WTC11 (cell line): ENCODE measurements around the gene CDC25A. TPM values are rescaled to one million over a fixed set of nuclear protein-coding genes. Genes with fewer than 3 reads are reported as not detected.

Experiments used
- ATAC-seq: fragments of 200-7000 bp; cut with Tn5 transposase; 2 replicates; pipeline ENCODE4 v1.10.0; 2021; ENCODE audit warnings: mild to moderate bottlenecking, moderate library complexity
- CTCF ChIA-PET: fragments of 300-600 bp; sonication (Branson Sonifier 250); formaldehyde crosslinking; loops from one replicate; lab custom pipeline; 2021; ENCODE audit warnings: antibody characterized with exemption; lab: Charles Lee
- POLR2A ChIA-PET: fragments of 350-600 bp; sonication (Branson Sonifier 250); formaldehyde crosslinking; loops from one replicate; lab custom pipeline; 2021; ENCODE audit warnings: antibody characterized with exemption; lab: Charles Lee
- DNase-seq: peaks from one replicate; pipeline ENCODE4 v3.0.0; 2021; ENCODE audit warnings: low spot score
- H3K27ac Mint-ChIP-seq: 2 replicates; pipeline ENCODE4 v1.8.0; 2021; ENCODE audit warnings: mixed read lengths
- H3K27me3 Mint-ChIP-seq: 2 replicates; pipeline ENCODE4 v1.8.0; 2021; ENCODE audit warnings: low read depth, mild to moderate bottlenecking, moderate library complexity, mixed read lengths
- H3K36me3 Mint-ChIP-seq: 2 replicates; pipeline ENCODE4 v1.8.0; 2021; ENCODE audit warnings: mixed read lengths
- H3K4me1 Mint-ChIP-seq: 2 replicates; pipeline ENCODE4 v1.8.0; 2022; ENCODE audit warnings: mixed read lengths
- H3K4me3 Mint-ChIP-seq: 2 replicates; pipeline ENCODE4 v1.8.0; 2021; ENCODE audit warnings: mild to moderate bottlenecking, moderate library complexity, mixed read lengths
- H3K9me3 Mint-ChIP-seq: 2 replicates; pipeline ENCODE4 v1.8.0; 2021; ENCODE audit warnings: mixed read lengths
- CDX4 ChIP-seq: fragments of 250-450 bp; sonication (Bioruptor Pico); IDR thresholded peaks from 2 replicates; pipeline ENCODE4 v1.9.0; 2021; ENCODE audit warnings: moderate library complexity, mild to moderate bottlenecking, inconsistent platforms, borderline replicate concordance
- GRHL2 ChIP-seq: fragments of 250-450 bp; sonication (Bioruptor Pico); IDR thresholded peaks from 2 replicates; pipeline ENCODE4 v1.8.0; 2022; ENCODE audit warnings: mild to moderate bottlenecking, moderate library complexity; ENCODE audit not compliant: insufficient replicate concordance, severe bottlenecking
- NR1H2 ChIP-seq: sonication (generic); formaldehyde crosslinking; IDR thresholded peaks from 2 replicates; pipeline ENCODE4 v1.9.0; 2021; ENCODE audit warnings: mild to moderate bottlenecking, moderate library complexity, missing genetic modification reagents
- RELA ChIP-seq: sonication (generic); formaldehyde crosslinking; IDR thresholded peaks from 2 replicates; pipeline ENCODE4 v1.8.1; 2022; ENCODE audit warnings: missing genetic modification reagents, mild to moderate bottlenecking, borderline replicate concordance
- SP1 ChIP-seq: sonication (generic); formaldehyde crosslinking; conservative IDR thresholded peaks from 2 replicates; pipeline ENCODE4 v1.8.1; 2022; ENCODE audit warnings: missing genetic modification reagents
- TCF7 ChIP-seq: sonication (generic); formaldehyde crosslinking; IDR thresholded peaks from 2 replicates; pipeline ENCODE4 v1.8.0; 2022; ENCODE audit warnings: mild to moderate bottlenecking, low read depth, missing genetic modification reagents, moderate library complexity
- ZNF532 ChIP-seq: fragments of 250-450 bp; sonication (Bioruptor Pico); IDR thresholded peaks from 2 replicates; pipeline ENCODE4 v1.9.0; 2021; ENCODE audit warnings: mild to moderate bottlenecking, borderline replicate concordance
- total RNA-seq: library from RNA; stranded (reverse); gene quantifications from 3 replicates; pipeline ENCODE4 v1.2.3, GENCODE V29; 2021
- TF ChIP-seq, protein P1 (sequence below): sonication (generic); formaldehyde crosslinking; IDR thresholded peaks from 2 replicates; pipeline ENCODE4 v1.8.0; 2022; ENCODE audit warnings: missing genetic modification reagents
- TF ChIP-seq, protein P2 (sequence below): sonication (generic); formaldehyde crosslinking; IDR thresholded peaks from 2 replicates; pipeline ENCODE4 v1.8.1; 2022; ENCODE audit warnings: missing genetic modification reagents, borderline replicate concordance

The CDC25A gene
- total RNA-seq, 1 experiment from 2014 or later = 57.6 TPM

DNA sequence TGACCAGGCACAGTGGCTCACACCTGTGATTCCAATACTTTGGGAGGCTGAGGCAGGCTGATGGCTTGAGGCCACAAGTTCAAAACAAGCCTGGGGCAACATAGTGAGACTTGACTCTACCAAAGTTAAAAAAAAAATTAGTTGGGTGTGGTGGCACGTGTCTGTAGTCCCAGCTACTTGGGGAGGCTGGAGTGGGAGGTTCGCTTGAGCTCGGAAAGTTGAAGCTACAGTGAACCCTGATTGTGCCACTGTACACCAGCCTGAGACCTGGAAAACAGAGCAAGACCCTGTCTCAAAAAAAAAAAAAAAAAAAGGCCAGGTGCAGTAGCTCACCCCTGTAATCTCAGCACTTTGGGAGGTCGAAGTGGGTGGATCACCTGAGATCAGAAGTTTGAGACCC lies 3.1 kb downstream of the CDC25A start (continued):
- TF ChIP-seq ZNF532 (CRISPR knock-in tag) = no peak
- TF ChIP-seq, protein P1, sequence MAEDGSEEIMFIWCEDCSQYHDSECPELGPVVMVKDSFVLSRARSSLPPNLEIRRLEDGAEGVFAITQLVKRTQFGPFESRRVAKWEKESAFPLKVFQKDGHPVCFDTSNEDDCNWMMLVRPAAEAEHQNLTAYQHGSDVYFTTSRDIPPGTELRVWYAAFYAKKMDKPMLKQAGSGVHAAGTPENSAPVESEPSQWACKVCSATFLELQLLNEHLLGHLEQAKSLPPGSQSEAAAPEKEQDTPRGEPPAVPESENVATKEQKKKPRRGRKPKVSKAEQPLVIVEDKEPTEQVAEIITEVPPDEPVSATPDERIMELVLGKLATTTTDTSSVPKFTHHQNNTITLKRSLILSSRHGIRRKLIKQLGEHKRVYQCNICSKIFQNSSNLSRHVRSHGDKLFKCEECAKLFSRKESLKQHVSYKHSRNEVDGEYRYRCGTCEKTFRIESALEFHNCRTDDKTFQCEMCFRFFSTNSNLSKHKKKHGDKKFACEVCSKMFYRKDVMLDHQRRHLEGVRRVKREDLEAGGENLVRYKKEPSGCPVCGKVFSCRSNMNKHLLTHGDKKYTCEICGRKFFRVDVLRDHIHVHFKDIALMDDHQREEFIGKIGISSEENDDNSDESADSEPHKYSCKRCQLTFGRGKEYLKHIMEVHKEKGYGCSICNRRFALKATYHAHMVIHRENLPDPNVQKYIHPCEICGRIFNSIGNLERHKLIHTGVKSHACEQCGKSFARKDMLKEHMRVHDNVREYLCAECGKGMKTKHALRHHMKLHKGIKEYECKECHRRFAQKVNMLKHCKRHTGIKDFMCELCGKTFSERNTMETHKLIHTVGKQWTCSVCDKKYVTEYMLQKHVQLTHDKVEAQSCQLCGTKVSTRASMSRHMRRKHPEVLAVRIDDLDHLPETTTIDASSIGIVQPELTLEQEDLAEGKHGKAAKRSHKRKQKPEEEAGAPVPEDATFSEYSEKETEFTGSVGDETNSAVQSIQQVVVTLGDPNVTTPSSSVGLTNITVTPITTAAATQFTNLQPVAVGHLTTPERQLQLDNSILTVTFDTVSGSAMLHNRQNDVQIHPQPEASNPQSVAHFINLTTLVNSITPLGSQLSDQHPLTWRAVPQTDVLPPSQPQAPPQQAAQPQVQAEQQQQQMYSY = no peak
- TF ChIP-seq, all 79 proteins: peak for 0

- Mint-ChIP-seq H3K36me3 (peaks cover 75% of the 10 kb centered on the region), H3K27ac (no peak overlapping the region), H3K27me3 (no peaks in the 10 kb centered on the region), H3K9me3 (no peaks in the 10 kb centered on the region), H3K4me1 (peaks cover 20% of the 10 kb centered on the region), H3K4me3 (no peak overlapping the region)
- DNase-seq (no peak), ATAC-seq (no peak)
- CTCF ChIA-PET = interaction anchor here (2.0 kb wide), 1 partner anchor 10 kb away, joined by 7 read pairs; no protein-coding TSS in a partner anchor
- TF ChIP-seq NR1H2 (CRISPR knock-in tag) (no peak), SP1 (CRISPR knock-in tag) (no peak)
- POLR2A ChIA-PET = no interaction called here
Measured at GRCh38 chr3:48184299-48184698, 3.9 kb downstream of the CDC25A start.

- ChIA-PET CTCF (interaction anchor here (1.0 to 1.3 kb wide), 2 partner anchors 14 to 255 kb away, joined by 3 to 4 read pairs; no protein-coding TSS in a partner anchor), POLR2A (interaction anchor here (0.6 kb wide), 1 partner anchor 1428 kb away, joined by 13 read pairs; no protein-coding TSS in a partner anchor)
- Mint-ChIP-seq H3K27me3 (no peaks in the 10 kb centered on the region), H3K27ac (no peak overlapping the region; the same call in 1 of the 2 replicates), H3K4me3 (no peak overlapping the region), H3K4me1 (peaks cover 2% of the 10 kb centered on the region), H3K9me3 (no peaks in the 10 kb centered on the region), H3K36me3 (peaks cover 94% of the 10 kb centered on the region)
- DNase-seq = no peak
- no peak for ATAC-seq
- TF ChIP-seq GRHL2 (CRISPR knock-in tag) (no peak), CDX4 (CRISPR knock-in tag) (no peak), TCF7 (CRISPR knock-in tag) (no peak), RELA (no peak)
- TF ChIP-seq, protein P2, sequence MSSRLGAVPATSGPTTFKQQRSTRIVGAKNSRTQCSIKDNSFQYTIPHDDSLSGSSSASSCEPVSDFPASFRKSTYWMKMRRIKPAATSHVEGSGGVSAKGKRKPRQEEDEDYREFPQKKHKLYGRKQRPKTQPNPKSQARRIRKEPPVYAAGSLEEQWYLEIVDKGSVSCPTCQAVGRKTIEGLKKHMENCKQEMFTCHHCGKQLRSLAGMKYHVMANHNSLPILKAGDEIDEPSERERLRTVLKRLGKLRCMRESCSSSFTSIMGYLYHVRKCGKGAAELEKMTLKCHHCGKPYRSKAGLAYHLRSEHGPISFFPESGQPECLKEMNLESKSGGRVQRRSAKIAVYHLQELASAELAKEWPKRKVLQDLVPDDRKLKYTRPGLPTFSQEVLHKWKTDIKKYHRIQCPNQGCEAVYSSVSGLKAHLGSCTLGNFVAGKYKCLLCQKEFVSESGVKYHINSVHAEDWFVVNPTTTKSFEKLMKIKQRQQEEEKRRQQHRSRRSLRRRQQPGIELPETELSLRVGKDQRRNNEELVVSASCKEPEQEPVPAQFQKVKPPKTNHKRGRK (CRISPR knock-in tag) = no peak
Measured at GRCh38 chr3:48180531-48181253, 7.5 kb downstream of the CDC25A start.
